ENCODE results near the gene LARP6. TPM values are rescaled to one million over a fixed set of nuclear protein-coding genes. Genes with fewer than 3 reads are reported as not detected.
"Not testable (repeated sequence)": the region's sequence is repeated elsewhere in the genome, so short reads cannot be mapped to it uniquely, and the experiment has no call there.

LARP6 gene
- total RNA-seq, 1 experiment from 2014 or later = 15.2 TPM

- CTCF ChIA-PET = interaction anchor here (0.8 kb wide), 1 partner anchor 85 kb away, joined by 3 read pairs; no protein-coding TSS in a partner anchor
- Mint-ChIP-seq H3K27me3 (ENCODE audit: low read depth) (no peaks in the 10 kb centered on the region; the same call in 1 of the 2 replicates), H3K27ac (no peak overlapping the region), H3K4me3 (no peak overlapping the region), H3K9me3 (peaks cover 16% of the 10 kb centered on the region), H3K36me3 (no peaks in the 10 kb centered on the region), H3K4me1 (no peaks in the 10 kb centered on the region)
- POLR2A ChIA-PET = no interaction called here
- no peak for TF ChIP-seq ATF6 (CRISPR knock-in tag; IDR thresholded peaks at IDR 0.05)
- ATAC-seq (no peak), DNase-seq (ENCODE audit: low spot score) (no peak)
Measured at GRCh38 chr15:70806992-70807712, 46.8 kb downstream of the LARP6 start.

GRCh38 chr15:70804388-70804787, 49.6 kb downstream of the LARP6 start:
- ATAC-seq; DNase-seq (ENCODE audit: low spot score); H3K27me3 Mint-ChIP-seq (ENCODE audit: low read depth); H3K4me1 Mint-ChIP-seq; H3K36me3 Mint-ChIP-seq; POLR2A ChIA-PET; H3K27ac Mint-ChIP-seq; H3K4me3 Mint-ChIP-seq: not testable (repeated sequence)
- CTCF ChIA-PET = interaction anchor here (1.2 kb wide), 1 partner anchor 82 kb away, joined by 3 read pairs; no protein-coding TSS in a partner anchor
- H3K9me3 Mint-ChIP-seq = peaks cover 16% of the 10 kb centered on the region

- TF ChIP-seq IRF1 (CRISPR knock-in tag; IDR thresholded peaks at IDR 0.05) (no peak), FOXP1 (CRISPR knock-in tag; IDR thresholded peaks at IDR 0.05; ENCODE audit: borderline replicate concordance) (no peak), ZNF671 (CRISPR knock-in tag; IDR thresholded peaks at IDR 0.05) (no peak), CDX4 (CRISPR knock-in tag; IDR thresholded peaks at IDR 0.05; ENCODE audit: borderline replicate concordance) (no peak), ZBTB43 (CRISPR knock-in tag; IDR thresholded peaks at IDR 0.05) (no peak), ZNF416 (CRISPR knock-in tag; IDR thresholded peaks at IDR 0.05) (no peak), HMGXB4 (CRISPR knock-in tag; IDR thresholded peaks at IDR 0.05) (no peak)
- ATAC-seq (no peak), DNase-seq (ENCODE audit: low spot score) (no peak)
- Mint-ChIP-seq H3K27me3 (ENCODE audit: low read depth) (no peaks in the 10 kb centered on the region; the same call in 1 of the 2 replicates), H3K9me3 (peaks cover 16% of the 10 kb centered on the region), H3K36me3 (no peaks in the 10 kb centered on the region), H3K4me3 (no peak overlapping the region), H3K4me1 (no peaks in the 10 kb centered on the region), H3K27ac (no peak overlapping the region)
- ChIA-PET CTCF (no interaction called here), POLR2A (no interaction called here)
Measured at GRCh38 chr15:70802629-70803028, 51.3 kb downstream of the LARP6 start.

- no peaks in the 10 kb centered on the region for H3K4me1 Mint-ChIP-seq
- ChIA-PET CTCF (interaction anchor here (2.2 kb wide), 1 partner anchor 79 kb away, joined by 5 read pairs; no protein-coding TSS in a partner anchor), POLR2A (interaction anchor here (0.7 kb wide), 1 partner anchor 265 kb away, joined by 4 read pairs; no protein-coding TSS in a partner anchor)
- peaks cover 16% of the 10 kb centered on the region for H3K9me3 Mint-ChIP-seq
- DNase-seq (ENCODE audit: low spot score) = no peak
- H3K4me3 Mint-ChIP-seq = no peak overlapping the region
- no peak overlapping the region for H3K27ac Mint-ChIP-seq
- H3K27me3 Mint-ChIP-seq (ENCODE audit: low read depth) = no peaks in the 10 kb centered on the region; the same call in 1 of the 2 replicates
- ATAC-seq = no peak
- no peaks in the 10 kb centered on the region for H3K36me3 Mint-ChIP-seq
- TF ChIP-seq SOX15 (CRISPR knock-in tag; IDR thresholded peaks at IDR 0.05) (no peak), PRDM15 (CRISPR knock-in tag; IDR thresholded peaks at IDR 0.05) (no peak), ATF3 (CRISPR knock-in tag; conservative IDR thresholded peaks at IDR 0.05) (no peak), CREM (CRISPR knock-in tag; IDR thresholded peaks at IDR 0.05) (no peak), SP1 (CRISPR knock-in tag; conservative IDR thresholded peaks at IDR 0.05) (no peak), ZNF671 (CRISPR knock-in tag; IDR thresholded peaks at IDR 0.05) (no peak), PREB (CRISPR knock-in tag; IDR thresholded peaks at IDR 0.05; ENCODE audit: borderline replicate concordance) (no peak), KAT7 (CRISPR knock-in tag; IDR thresholded peaks at IDR 0.05; ENCODE audit: borderline replicate concordance) (no peak)
Measured at GRCh38 chr15:70801109-70801508, 52.8 kb downstream of the LARP6 start.

Measured in WTC11 (cell line).